UCSD-AML1 (cell line): Measurements from ENCODE around the gene TCERG1L.
"Not testable (repeated sequence)": the region's sequence is repeated elsewhere in the genome, so short reads cannot be mapped to it uniquely, and the experiment has no call there.

Source experiments
- DNase-seq: peaks from one replicate; lab custom pipeline; 2025; ENCODE audit not compliant: unreplicated experiment; lab: John Stamatoyannopoulos, UW

TCERG1L gene, protein sequence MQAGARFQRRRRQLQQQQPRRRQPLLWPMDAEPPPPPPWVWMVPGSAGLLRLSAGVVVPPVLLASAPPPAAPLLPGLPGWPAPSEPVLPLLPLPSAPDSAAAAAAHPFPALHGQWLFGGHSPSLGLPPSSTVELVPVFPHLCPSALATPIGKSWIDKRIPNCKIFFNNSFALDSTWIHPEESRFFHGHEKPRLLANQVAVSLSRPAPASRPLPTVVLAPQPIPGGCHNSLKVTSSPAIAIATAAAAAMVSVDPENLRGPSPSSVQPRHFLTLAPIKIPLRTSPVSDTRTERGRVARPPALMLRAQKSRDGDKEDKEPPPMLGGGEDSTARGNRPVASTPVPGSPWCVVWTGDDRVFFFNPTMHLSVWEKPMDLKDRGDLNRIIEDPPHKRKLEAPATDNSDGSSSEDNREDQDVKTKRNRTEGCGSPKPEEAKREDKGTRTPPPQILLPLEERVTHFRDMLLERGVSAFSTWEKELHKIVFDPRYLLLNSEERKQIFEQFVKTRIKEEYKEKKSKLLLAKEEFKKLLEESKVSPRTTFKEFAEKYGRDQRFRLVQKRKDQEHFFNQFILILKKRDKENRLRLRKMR

DNA sequence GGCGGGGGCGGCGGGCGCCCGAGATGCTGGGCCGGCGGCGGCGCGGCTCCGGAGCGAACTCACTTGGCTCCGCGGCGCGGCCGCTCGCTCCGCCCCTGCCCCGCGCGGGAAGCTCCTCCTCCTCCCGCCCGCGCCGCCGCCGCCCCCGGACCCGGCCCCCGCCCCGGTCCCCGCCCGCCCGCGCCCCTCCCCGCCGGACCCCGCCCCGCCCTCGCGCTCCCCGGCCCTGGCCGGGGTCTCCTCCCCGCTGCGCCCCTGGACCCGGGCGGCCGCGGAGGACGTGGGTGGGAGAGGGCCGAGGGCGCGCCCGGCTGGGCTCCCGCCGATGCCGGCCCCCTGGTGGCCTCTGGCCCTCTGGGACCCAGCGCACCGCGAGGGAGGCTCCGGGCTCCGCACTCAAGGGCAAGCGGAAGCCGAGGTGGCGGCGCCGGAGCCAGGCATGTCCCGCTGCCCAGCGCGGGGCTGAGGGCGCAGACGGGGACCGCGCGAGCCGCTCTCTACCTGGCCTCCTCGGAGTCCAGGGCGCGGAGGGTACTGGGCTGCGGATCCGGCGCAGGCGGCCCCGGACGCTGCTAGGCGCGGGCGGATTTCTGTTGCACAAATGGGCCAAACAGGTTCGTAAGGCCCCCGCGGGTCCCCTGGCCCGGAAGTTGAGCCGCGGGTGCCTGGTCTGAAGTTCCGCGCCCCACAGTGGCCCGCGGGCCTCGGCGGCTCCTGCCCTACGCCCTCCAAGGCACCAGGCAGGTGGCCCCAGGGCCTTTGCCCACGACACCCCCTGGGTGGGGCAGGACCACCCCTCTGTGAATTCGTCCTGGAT is at the start of gene TCERG1L:
Gene TCERG1L (minus strand): TSS at position 61 of the 817 bp plus-strand sequence. CDS start 86 bp downstream, outside the sequence.
- no peak for DNase-seq

DNA sequence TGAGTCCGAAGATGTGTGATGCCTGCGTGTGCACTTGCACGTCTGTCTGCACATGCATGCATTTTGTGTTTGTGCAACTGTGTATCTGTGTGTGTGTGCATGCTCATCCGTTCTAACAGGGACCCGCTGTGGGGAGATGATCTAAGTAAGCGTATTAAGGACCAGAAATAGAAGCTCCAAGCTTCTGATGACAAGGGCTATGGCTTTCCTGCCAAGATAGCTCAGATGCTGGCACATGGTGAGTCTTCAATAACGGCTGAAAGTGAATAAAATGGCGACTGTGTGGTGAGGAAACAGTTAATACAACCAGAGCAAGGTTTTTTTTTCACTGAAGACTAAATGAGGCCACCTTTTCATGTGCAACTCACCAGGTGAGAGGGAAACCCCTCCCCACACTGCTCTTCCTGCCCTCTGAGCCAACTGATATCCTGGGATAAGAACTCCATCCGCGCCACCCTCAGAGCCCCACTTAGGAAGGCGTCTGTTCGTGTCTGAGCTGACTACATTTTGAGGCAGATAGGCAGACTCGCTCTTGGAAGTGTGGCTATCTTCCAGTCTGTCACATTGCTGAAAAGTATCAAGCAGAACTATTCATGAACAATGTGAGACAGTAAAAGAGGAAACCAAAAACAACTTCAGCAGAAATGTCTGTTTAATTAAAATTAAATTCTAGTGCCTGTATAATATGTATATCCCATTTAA is 47.4 kb upstream of the TCERG1L start:
- DNase-seq: no peak

DNA sequence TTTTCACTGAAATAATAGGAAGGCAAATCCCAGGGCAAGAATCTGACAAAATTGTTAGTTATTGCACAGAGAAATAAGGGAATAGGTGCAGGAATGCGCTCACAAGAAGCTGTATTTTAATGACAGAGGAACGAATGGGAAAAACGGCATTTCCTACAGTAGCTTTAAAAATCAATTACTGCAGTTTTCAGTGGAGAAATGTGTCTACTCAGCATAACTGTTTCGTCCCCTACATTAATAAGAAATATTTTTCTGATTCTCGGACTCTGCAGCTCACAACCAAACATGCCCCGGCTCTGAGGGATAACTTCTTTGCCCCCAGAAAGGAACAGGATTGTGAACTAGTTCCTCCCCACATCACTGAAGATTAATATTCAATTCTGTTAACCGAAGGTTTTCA is 44.9 kb upstream of the TCERG1L start:
- DNase-seq: no peak

DNA sequence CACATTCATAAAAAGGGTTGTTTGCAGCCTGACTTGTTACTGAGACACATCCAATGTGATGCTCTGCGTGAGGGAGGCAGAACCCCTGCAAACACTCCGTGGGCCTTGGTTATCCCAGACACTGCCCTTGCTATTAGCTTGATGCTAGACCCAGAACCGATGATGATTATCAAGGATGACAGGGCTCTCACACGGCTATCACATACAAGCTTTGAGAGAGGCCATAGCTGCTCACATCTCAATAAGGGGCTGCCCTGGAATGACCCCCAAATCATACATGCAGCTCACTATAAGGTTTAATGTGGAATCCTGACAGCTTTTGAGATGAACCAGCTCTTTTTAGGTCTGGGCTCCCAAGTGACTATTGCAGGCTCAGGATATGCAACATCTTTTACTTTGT is 44.4 kb upstream of the TCERG1L start:
- DNase-seq: no peak

DNA sequence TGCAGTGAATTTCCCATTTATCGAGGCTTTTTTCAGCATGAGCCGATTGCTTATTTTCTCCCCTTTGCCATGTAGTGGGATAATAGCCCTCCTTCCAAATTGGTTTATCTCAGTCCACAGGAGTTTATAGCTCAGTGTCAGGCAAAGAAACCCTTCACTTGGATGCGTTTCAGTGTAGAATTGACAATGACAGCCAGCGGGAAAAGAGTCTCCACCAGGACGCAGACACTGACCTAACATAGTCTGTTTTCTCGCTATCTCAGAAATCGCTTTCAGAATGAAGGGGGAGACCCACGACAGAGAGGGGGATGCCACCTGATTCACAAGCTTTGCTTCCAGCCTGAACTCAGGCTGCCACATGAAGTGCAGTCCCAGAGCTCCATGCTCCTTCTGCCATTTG is 43.5 kb upstream of the TCERG1L start:
- DNase-seq: no peak

DNA sequence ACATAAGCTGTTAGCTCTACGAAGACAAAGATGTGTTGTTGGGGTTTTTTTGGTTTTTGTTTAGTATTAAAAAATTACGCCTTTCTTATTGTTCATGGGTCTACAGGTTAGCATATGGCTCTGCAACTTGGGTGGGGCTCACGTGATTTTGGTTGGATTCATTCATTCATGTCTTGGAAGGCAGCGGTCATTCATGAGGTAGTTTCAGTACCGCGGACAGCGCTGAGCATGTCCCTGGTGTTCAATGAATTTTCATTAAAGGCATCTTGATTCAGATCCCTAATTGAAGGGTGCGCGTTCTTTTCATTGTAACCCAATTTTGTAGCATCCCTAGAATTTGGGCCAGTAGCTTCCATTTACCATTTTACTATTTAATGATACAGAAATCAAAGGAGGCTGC is 42.9 kb upstream of the TCERG1L start:
- no peak for DNase-seq

DNA sequence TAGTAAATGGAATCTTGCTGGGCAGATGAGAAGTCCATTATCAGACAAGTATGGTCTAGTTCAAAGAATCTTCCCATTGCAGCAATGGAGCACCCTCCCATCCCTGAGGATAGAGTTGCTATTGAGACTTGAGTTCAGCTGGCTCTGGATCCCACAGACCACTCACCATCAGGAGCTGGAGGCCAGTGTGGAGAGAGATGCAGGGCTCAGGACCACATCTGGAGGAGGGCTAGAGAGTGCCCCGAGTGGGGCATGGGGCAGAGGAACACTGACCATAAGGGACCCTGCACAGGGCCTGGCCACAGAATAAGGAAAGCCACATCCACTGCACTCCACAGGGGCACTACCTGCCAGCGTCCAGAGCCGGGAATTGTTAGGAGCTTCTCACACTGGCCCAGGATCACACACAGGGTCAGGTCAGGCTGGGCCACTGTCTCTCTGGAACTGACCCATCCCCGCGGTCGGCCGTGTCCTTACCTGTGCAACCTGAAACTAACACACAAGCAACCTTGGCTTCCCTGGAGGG is 41.3 kb upstream of the TCERG1L start:
- no peak for DNase-seq

DNA sequence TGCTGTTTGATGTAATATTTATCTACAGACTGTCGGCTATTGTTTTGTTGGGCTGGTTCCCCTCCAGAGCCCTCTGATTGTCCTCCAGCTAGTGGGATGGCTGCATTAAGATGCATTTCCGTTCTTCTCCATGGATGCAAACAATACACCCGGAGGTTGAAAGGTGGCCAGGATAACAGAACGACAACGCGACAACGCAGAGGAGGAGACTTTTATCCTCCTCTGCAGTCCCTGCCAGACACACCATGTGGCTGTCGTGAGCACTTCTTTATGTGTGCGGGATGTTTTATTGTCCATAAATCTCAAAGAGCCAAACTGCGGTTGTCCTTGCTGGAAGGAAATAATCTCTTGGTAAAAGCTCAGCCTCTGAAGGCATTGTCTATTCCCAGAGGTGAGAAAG is 39.1 kb upstream of the TCERG1L start:
- no peak for DNase-seq

DNA sequence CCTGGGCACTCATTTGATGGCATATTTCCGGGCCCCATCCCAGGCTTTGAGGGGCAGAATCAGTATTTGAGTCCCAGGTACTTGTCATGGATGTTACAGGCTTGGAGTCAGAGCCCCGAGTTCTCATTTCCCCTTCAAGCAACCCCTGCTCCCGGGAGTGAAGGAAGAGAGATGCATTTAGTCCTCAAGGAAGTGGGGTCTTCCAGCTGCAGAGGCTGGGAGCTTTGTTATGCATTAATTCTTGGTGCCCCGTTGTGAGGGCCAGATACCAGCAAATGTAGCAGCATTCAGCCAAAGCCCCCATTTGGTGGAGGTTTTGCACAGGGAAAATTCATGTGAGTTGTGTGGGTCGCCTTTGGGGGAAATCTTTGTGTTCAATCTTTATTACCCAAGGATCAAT is 38.7 kb upstream of the TCERG1L start:
- no peak for DNase-seq

DNA sequence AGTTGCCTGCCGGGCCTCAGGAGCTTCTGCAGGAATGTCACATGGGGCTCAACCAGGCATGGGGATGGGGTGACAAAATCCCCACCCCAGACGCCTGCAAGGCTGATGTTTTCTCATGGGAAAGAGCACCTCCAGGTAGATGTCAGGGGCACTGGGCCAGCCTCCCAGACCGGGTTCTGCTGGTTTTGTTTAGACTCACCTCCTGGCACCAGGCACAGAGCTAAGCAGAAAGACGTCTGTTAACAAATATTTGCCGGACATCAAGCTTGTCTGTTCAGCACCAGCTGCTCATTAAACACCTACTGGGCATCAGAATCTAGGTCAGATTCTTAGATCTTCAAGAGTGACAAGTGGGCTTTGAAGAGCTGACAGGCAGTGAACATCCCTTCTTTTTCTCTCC is 34.9 kb upstream of the TCERG1L start:
- no peak for DNase-seq

DNA sequence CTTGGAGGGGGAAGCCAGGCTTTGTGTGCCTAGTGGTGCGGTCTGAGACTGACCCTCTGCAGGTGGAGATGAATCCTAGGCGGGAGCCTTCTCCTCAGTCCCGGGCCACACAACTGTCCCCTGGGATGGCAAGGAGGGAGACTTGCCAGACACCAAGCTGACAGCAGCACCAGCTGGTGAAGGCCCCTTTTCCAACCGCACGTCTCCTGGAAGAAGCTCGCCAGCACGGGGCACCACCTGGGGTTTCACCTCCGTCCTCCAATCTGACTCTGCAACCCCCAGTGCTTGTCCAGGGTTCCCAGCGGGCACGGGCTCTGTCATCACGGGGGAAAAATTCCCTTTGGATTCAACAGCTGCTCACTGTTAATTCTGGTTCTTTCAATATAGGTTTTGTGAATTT is 34.2 kb upstream of the TCERG1L start:
- DNase-seq: no peak

DNA sequence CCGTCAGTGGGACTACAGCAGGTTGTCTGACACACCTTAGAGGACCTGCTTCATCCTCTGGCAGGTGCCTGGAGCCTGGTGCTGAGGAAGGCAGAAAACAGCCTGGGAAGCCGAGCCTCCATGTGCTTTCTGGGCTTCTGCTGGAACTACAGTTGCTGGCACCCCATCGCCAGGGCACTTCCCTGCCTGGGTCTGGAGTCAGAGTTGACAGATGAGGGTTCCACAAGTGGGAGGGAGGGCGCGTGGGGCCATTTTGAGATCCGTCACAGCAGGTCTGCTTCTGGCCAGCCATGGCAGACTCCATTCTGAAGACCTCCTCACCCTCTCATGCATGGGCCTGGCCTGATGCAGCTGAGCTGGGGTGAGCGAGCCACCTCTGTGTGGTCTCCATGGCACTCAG is 33.2 kb upstream of the TCERG1L start:
- DNase-seq: no peak

DNA sequence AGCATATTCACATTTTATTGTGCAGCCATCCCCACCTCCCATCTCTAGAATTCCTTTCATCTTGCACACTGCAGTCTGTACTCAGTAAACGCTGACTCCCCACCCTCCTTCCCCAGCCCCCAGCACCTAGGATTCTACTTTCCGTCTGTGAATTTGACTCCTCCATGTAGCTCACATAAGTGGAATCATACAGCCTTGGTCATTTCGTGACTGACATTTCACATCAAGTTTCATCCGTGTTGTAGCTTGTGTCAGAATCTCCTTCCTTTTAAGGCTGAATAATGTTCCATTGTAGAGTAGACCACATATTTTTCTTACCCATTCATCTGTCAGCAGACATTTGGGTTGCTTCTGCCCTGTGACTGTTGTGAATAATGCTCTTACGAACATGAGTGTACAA is 26.2 kb upstream of the TCERG1L start:
- no peak for DNase-seq

DNA sequence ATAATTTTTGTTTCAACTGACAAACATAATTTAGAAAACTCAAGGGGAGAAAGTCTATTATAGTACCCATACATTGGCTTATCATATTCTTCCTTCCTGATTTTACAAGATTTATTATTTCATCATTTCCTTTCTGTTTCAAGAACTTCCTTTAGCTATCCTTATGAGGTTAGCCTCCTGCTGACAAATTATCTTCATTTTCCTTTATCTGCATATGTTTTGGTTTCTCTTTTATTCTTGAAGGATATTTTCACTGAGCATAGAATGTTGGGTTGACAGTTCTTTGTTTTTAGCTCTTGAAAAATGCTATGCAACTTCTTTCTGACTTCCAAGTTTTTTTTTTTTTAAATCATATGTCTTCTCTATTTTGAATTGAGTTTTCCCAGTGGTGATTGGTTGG is 21.3 kb upstream of the TCERG1L start:
- no peak for DNase-seq

DNA sequence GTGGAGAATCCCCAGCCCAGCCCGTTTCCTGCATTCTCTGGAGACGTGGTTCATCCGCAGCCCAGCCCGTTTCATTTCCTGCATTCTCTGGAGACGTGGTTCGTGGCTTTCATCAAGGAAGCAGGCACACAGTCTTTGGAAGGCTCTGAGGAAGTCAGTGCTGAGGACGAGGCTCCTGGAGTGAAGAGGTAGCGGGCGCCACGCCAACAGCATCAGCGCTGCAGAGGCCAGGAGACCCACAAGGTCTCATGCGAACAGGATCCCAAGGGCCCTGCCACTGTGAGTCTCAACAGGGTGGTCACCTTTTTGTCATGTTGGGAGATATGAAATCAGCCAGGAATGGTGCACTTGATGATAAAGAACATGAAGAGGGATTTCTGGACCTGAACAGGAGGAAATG is 12.4 kb upstream of the TCERG1L start:
- no peak for DNase-seq

DNA sequence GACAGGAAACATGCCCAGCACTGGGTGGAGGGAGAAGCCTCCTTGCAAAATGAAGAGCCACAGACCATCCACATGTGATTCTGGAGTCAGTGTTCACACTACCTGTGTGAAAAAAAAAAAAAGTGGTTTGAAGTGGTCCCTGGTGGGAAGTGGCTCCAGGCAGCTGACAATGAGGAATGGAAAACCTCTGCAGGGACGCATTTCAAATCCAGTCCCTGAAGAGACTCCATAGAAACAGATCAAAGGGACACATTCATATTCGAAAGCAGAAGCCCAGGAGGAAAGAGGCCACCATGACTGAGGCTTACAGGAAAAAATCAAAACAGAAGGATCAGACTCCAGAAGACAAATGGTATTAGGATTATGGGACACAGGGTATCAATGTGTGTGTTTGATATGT is 11.5 kb upstream of the TCERG1L start:
- DNase-seq: no peak

DNA sequence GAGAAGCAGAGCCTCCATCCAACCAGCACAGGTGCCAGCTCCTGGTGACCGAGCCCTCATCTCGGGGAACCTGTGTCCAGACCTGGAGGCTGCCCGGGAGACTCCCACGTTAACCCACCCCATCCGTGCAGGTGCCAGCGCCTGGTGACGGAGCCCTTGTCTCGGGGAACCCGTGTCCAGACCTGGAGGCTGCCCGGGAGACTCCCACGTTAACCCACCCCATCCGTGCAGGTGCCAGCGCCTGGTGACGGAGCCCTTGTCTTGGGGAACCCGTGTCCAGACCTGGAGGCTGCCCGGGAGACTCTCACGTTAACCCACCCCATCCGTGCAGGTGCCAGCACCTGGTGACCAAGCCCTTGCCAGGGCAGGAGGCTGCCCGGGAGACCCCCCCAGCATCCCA is 11.1 kb upstream of the TCERG1L start:
- DNase-seq: not testable (repeated sequence)

DNA sequence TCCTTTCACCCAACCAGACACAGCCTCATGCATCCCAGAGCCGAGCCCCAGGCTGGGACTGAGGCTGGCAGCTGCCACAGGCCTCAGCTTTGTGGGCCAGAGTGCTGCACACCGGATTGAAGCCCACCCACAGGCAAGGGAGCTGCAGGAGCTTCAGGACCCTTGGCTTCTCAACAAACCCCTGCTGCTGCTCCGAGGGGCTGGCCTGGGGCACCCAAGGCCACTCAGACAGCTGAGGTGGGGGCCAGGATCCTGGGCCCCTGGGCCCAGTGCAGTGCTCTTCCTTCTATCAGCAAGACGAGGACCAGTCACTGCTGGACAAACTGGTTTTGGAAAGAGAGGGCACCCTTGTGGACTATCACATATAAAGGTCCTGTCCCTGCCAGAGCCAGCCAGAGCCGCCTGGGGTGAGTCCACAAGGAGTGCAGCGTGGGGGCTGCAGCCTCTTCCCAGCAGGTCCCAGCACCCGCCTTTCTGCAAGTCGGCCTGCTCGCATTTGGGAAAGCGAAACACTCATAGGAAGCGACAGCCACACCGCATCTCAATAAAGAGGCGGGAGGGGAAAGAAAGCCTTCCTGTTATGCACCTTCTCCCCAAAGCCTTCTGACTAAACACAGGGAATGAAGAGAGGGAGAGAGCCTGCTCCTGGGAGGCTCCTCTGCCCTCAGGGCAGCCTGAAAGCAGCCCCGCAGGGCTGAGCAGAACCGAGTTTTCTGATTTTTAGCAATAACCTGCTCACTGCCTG is 9.5 kb upstream of the TCERG1L start:
- DNase-seq: no peak

DNA sequence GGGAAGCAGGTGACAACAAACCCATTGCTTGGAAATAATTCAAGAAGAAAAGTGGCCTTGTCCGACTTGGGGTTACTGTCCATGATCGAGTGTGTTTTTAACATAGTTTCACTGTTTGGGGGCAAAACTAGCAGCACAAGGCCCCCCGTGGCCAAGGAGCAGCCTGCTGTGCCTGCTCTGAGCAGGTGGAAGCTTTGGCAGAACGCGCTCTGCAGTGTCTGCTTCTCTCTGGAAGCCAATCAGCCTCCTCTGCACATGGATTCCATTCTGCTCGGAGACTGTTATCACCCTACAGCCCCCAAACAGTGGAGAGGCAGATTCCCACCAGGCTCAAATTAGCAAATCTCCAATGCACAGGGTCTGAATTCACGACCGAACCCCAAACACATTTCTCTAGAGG is 7.3 kb upstream of the TCERG1L start:
- no peak for DNase-seq

DNA sequence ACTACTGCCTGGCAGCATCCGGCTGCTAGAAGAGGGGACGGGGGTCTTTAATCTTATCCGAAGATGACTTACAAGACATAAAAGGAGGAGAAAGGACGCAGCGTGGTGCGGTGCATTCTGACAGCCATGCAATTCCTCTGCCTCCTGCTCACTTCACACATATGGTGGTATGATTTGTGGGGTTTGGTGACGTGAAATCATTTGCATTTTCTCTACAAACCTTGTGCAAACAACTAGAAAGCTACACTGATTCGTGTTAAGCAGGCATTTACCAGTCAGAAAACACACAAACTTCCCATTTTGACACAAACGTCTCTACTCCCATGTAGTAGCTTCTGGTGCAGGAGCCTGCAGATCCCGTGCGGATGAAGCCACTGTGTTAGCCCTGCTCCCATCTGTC is 6.8 kb upstream of the TCERG1L start:
- DNase-seq: no peak
